Measurements from ENCODE around the gene EBPL. TPM values are rescaled to one million over a fixed set of nuclear protein-coding genes. Genes with fewer than 3 reads are reported as not detected.

Gene EBPL
- total RNA-seq, 1 donor from 2014 or later, result 90.8 TPM

GRCh38 chr13:49670828-49671227 lies 20.5 kb downstream of the EBPL start:
- Histone ChIP-seq H3K36me3 (peaks cover 0 to 17% of the 10 kb centered on the region in 2 donors), H3K4me1 (peaks cover 15% of the 10 kb centered on the region), H3K4me3 (no peak overlapping the region), H3K27me3 (no peaks in the 10 kb centered on the region), H3K27ac (no peak overlapping the region), H3K9me3 (no peaks in the 10 kb centered on the region)
- intact Hi-C loops (cut with DNase I), result no loop called here
- no peak for DNase-seq (ENCODE audit: extremely low spot score in 2 of 2)
- TF ChIP-seq POLR2A (IDR thresholded peaks at IDR 0.05), result no peak
- TF ChIP-seq POLR2AphosphoS5 (IDR thresholded peaks at IDR 0.05; ENCODE audit: insufficient read depth in 1 of 2, low read depth in 1 of 2), result no peak
- TF ChIP-seq CTCF (IDR thresholded peaks at IDR 0.05), result no peak

GRCh38 chr13:49669735-49670309 lies 21.5 kb downstream of the EBPL start:
- TF ChIP-seq POLR2AphosphoS5 (IDR thresholded peaks at IDR 0.05; ENCODE audit: insufficient read depth in 1 of 2, low read depth in 1 of 2), result no peak
- peak; percentile 51 to 66 (median 62) for TF ChIP-seq CTCF (IDR thresholded peaks at IDR 0.05)
- peaks cover 15% of the 10 kb centered on the region for H3K4me1 ChIP-seq
- no peaks in the 10 kb centered on the region for H3K27me3 ChIP-seq
- H3K27ac ChIP-seq, result no peak overlapping the region
- DNase-seq (ENCODE audit: extremely low spot score in 2 of 2), result no peak
- H3K36me3 ChIP-seq, result peaks cover 0 to 17% of the 10 kb centered on the region in 2 donors
- no peaks in the 10 kb centered on the region for H3K9me3 ChIP-seq
- intact Hi-C loops (cut with DNase I), result loop anchor here (5.0 kb wide), 1 partner anchor 177 kb away; no protein-coding TSS in a partner anchor
- H3K4me3 ChIP-seq, result no peak overlapping the region

GRCh38 chr13:49667773-49668172 lies 23.5 kb downstream of the EBPL start:
- H3K36me3 ChIP-seq, result peaks cover 0 to 19% of the 10 kb centered on the region in 2 donors
- TF ChIP-seq CTCF (IDR thresholded peaks at IDR 0.05), result no peak
- TF ChIP-seq POLR2A (IDR thresholded peaks at IDR 0.05), result no peak
- no peak for TF ChIP-seq POLR2AphosphoS5 (IDR thresholded peaks at IDR 0.05; ENCODE audit: insufficient read depth in 1 of 2, low read depth in 1 of 2)
- H3K9me3 ChIP-seq, result no peaks in the 10 kb centered on the region
- no peak for DNase-seq (ENCODE audit: extremely low spot score in 2 of 2)
- peaks cover 15% of the 10 kb centered on the region for H3K4me1 ChIP-seq
- intact Hi-C loops (cut with DNase I), result loop anchor here (5.0 kb wide), 1 partner anchor 180 kb away; no protein-coding TSS in a partner anchor
- no peaks in the 10 kb centered on the region for H3K27me3 ChIP-seq
- H3K4me3 ChIP-seq, result no peak overlapping the region
- H3K27ac ChIP-seq, result no peak overlapping the region

GRCh38 chr13:49664606-49665005 lies 26.7 kb downstream of the EBPL start:
- TF ChIP-seq POLR2A (IDR thresholded peaks at IDR 0.05) (no peak), CTCF (IDR thresholded peaks at IDR 0.05) (no peak), POLR2AphosphoS5 (IDR thresholded peaks at IDR 0.05; ENCODE audit: insufficient read depth in 1 of 2, low read depth in 1 of 2) (no peak)
- intact Hi-C loops (cut with DNase I), result loop anchor here (5.0 kb wide), 1 partner anchor 183 kb away; no protein-coding TSS in a partner anchor
- Histone ChIP-seq H3K4me1 (no peaks in the 10 kb centered on the region), H3K27ac (no peak overlapping the region), H3K36me3 (peaks cover 0 to 37% of the 10 kb centered on the region in 2 donors), H3K4me3 (no peak overlapping the region), H3K27me3 (no peaks in the 10 kb centered on the region), H3K9me3 (no peaks in the 10 kb centered on the region)
- no peak for DNase-seq (ENCODE audit: extremely low spot score in 2 of 2)

GRCh38 chr13:49657241-49657641 lies 34.0 kb downstream of the EBPL start:
- H3K27ac ChIP-seq, result no peak overlapping the region
- no peak for DNase-seq (ENCODE audit: extremely low spot score in 2 of 2)
- H3K27me3 ChIP-seq, result no peaks in the 10 kb centered on the region
- TF ChIP-seq POLR2AphosphoS5 (IDR thresholded peaks at IDR 0.05; ENCODE audit: insufficient read depth in 1 of 2, low read depth in 1 of 2) (peak in 1 of 2 donors; percentile 52), POLR2A (IDR thresholded peaks at IDR 0.05) (no peak)
- H3K36me3 ChIP-seq, result peaks cover 0 to 14% of the 10 kb centered on the region in 2 donors
- no peaks in the 10 kb centered on the region for H3K9me3 ChIP-seq
- no peaks in the 10 kb centered on the region for H3K4me1 ChIP-seq
- intact Hi-C loops (cut with DNase I), result no loop called here
- no peak overlapping the region for H3K4me3 ChIP-seq

Data from vagina (tissue), 2 donors.